ENCODE data around the gene NELL2.

GRCh38 chr12:44588651-44589050 is 287.5 kb downstream of the NELL2 start:
- TF ChIP-seq CTCF (IDR thresholded peaks at IDR 0.05 in 2 of 3, conservative IDR thresholded peaks at IDR 0.05 in 1 of 3; ENCODE audit: borderline replicate concordance in 1 of 3, insufficient read depth in 1 of 3, low read depth in 2 of 3, low read length in 2 of 3) (no peak), MAX (IDR thresholded peaks at IDR 0.05) (no peak), YY1 (IDR thresholded peaks at IDR 0.05; ENCODE audit: extremely low read depth, insufficient replicate concordance, low read depth, low read length) (no peak), TCF7L2 (IDR thresholded peaks at IDR 0.05; ENCODE audit: borderline replicate concordance, extremely low read depth, insufficient read depth, insufficient read length) (no peak), POLR2A (IDR thresholded peaks at IDR 0.05; ENCODE audit: borderline replicate concordance, extremely low read depth, insufficient read depth, insufficient read length) (no peak), ELF1 (IDR thresholded peaks at IDR 0.05; ENCODE audit: borderline replicate concordance, low read depth) (no peak), ATF3 (IDR thresholded peaks at IDR 0.05) (no peak), EZH2 (IDR thresholded peaks at IDR 0.05) (no peak), POLR2AphosphoS5 (IDR thresholded peaks at IDR 0.05; ENCODE audit: low read depth, low read length) (no peak), JUND (IDR thresholded peaks at IDR 0.05) (no peak), CBX3 (IDR thresholded peaks at IDR 0.05; ENCODE audit: low read depth) (no peak), REST (IDR thresholded peaks at IDR 0.05; ENCODE audit: low read depth) (no peak)

Measured in HCT116 (cell line).